PC-3 (cell line): Measurements from ENCODE around the gene PLVAP.

Experiments used
- CTCF ChIP-seq: fragments of 300-600 bp; sonication (generic); conservative IDR thresholded peaks from 2 replicates; pipeline ENCODE4 v1.5.1; 2017; ENCODE audit warnings: antibody characterized with exemption, low read depth, mild to moderate bottlenecking, low read length
- EZH2 ChIP-seq: fragments of 300-600 bp; sonication (generic); IDR thresholded peaks from one replicate; pipeline ENCODE4 v1.6.1; 2017; ENCODE audit warnings: antibody characterized with exemption, mild to moderate bottlenecking, low read length; ENCODE audit not compliant: unreplicated experiment
- EZH2phosphoT487 ChIP-seq: fragments of 300-600 bp; sonication (generic); IDR thresholded peaks from 2 replicates; pipeline ENCODE4 v1.6.1; 2018; ENCODE audit warnings: mild to moderate bottlenecking, antibody characterized with exemption, low read length, borderline replicate concordance

DNA sequence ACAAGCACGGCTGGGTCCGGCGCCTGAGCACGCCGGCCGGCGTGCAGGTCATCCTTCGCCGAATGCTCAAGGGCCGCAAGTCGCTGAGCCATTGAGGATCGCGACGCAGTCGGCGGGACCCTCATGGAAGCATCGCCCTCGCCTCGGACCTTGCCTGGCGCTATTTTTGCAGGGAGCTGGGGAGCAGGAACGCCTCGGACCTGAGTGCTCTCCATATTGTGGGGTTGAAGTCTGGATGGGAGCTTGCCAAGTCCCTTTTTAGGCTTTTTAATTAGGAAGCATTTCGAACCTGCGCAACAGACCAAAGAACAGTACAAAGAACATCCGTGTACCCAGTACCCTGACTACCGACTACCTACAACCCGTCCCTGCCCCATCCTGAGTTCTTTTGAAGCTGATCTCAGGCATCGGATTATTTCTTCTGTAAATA lies 70.8 kb downstream of the PLVAP start:
- TF ChIP-seq EZH2, result no peak
- no peak for TF ChIP-seq CTCF
- TF ChIP-seq EZH2phosphoT487, result no peak
